Type B pancreatic cell (in vitro differentiated cells): ENCODE data around the gene WNT9B. TPM values are rescaled to one million over a fixed set of nuclear protein-coding genes. Genes with fewer than 3 reads are reported as not detected.
A peak's percentile ranks its signal among the peaks of the same experiment; 100 is the strongest.

Experiments
- DNase-seq: peaks from one replicate; pipeline ENCODE4 v3.0.0; 2021; ENCODE audit warnings: mixed read lengths; ENCODE audit not compliant: unreplicated experiment; ENCODE audit errors: extremely low spot score
- H3K27ac Mint-ChIP-seq: 2 replicates; pipeline ENCODE4 v1.8.0; 2021; ENCODE audit warnings: mild to moderate bottlenecking, mixed read lengths
- H3K27me3 Mint-ChIP-seq: 2 replicates; pipeline ENCODE4 v1.8.0; 2021; ENCODE audit warnings: mixed read lengths
- H3K36me3 Mint-ChIP-seq: 2 replicates; pipeline ENCODE4 v1.8.0; 2021; ENCODE audit warnings: mixed read lengths
- H3K4me1 Mint-ChIP-seq: one replicate; pipeline ENCODE4 v1.8.0; 2021; ENCODE audit warnings: mixed read lengths; ENCODE audit not compliant: unreplicated experiment
- H3K4me3 Mint-ChIP-seq: 2 replicates; pipeline ENCODE4 v1.8.0; 2021; ENCODE audit warnings: mild to moderate bottlenecking, mixed read lengths
- H3K9me3 Mint-ChIP-seq: 2 replicates; pipeline ENCODE4 v1.8.0; 2021; ENCODE audit warnings: mixed read lengths
- long read RNA-seq: library from polyadenylated mRNA; unstranded; transcript quantifications from one replicate; pipeline ENCODE4 v2.0.0, GENCODE V29; 2020
- total RNA-seq: library from RNA; stranded (reverse); gene quantifications from 2 replicates; pipeline ENCODE4 v1.2.1, GENCODE V29; 2021; ENCODE audit warnings: low replicate concordance
- TF ChIP-seq, protein P1 (sequence below): fragments of 200-600 bp; sonication (generic); conservative IDR thresholded peaks from 2 replicates; pipeline ENCODE4 v1.5.0; 2021; ENCODE audit warnings: antibody characterized with exemption, mild to moderate bottlenecking

WNT9B gene, protein sequence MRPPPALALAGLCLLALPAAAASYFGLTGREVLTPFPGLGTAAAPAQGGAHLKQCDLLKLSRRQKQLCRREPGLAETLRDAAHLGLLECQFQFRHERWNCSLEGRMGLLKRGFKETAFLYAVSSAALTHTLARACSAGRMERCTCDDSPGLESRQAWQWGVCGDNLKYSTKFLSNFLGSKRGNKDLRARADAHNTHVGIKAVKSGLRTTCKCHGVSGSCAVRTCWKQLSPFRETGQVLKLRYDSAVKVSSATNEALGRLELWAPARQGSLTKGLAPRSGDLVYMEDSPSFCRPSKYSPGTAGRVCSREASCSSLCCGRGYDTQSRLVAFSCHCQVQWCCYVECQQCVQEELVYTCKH
- 0.89 and 1.2 TPM in 2 replicates for total RNA-seq
- long read RNA-seq = 0 reads

DNA sequence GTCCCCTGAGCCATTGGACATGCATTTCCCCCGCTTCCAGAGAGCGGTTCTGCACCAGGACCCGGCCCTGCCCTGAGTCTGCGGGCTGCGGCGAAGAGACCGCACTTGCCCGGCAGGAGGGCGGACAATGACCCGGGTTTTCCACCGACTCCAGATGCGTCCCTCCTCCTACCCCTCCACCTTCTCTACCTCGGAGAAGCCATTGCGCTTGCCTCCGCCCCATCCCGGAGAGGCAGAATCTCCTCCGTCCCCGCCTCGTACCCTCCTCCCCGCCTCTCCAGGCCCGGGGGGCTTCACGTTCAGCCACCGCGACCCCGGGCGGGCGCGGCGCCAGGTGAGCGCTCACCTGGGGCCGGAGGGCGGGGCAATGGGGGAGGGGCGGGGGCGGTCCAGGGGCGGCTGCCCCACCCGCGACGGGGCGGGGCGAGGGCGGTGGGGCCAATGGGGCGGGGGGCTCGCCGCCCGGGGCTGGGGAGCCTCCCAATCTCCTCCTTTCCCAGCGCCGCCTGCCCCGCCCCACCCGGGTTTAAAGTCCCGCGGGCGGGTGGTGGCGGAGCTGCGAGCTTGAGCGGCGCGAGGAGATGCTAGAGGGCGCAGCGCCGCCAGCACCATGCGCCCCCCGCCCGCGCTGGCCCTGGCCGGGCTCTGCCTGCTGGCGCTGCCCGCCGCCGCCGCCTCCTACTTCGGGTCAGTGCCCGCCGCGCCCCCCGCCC is at the start of gene WNT9B:
TSS of gene WNT9B (plus strand) at position 555 of the 713 bp plus-strand sequence. CDS start at position 611, 56 bp downstream.
- peak within 1 kb of the TSS; percentile 87 for H3K4me3 Mint-ChIP-seq
- DNase-seq = no peak
- no peaks in the 10 kb centered on the region for H3K36me3 Mint-ChIP-seq
- peaks cover 5% of the 10 kb centered on the region for H3K4me1 Mint-ChIP-seq
- TF ChIP-seq, protein P1, sequence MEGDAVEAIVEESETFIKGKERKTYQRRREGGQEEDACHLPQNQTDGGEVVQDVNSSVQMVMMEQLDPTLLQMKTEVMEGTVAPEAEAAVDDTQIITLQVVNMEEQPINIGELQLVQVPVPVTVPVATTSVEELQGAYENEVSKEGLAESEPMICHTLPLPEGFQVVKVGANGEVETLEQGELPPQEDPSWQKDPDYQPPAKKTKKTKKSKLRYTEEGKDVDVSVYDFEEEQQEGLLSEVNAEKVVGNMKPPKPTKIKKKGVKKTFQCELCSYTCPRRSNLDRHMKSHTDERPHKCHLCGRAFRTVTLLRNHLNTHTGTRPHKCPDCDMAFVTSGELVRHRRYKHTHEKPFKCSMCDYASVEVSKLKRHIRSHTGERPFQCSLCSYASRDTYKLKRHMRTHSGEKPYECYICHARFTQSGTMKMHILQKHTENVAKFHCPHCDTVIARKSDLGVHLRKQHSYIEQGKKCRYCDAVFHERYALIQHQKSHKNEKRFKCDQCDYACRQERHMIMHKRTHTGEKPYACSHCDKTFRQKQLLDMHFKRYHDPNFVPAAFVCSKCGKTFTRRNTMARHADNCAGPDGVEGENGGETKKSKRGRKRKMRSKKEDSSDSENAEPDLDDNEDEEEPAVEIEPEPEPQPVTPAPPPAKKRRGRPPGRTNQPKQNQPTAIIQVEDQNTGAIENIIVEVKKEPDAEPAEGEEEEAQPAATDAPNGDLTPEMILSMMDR = no peak
- H3K27ac Mint-ChIP-seq = no peak within 1 kb of the TSS
- H3K27me3 Mint-ChIP-seq = peaks cover 81% of the 10 kb centered on the region
- H3K9me3 Mint-ChIP-seq = no peaks in the 10 kb centered on the region

DNA sequence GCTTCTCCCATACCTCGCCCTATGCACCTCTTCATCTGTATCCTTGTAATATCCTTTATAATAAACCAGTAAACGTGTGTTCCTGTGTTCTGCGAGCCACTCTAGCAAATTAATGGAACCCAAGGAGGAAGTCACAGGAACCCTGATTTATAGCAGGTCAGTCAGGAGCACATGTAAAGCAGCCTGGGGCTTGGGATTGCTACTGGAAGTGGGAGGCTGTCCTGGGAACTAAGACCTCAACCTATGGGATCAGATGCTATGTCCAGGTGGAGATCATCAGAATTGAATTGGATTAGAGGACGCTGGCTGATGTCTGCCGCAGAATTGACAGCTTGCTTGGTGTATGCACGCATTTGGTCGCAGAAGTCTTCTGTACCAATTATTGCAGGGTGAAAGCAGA is 48.6 kb upstream of the WNT9B start:
- Mint-ChIP-seq H3K27ac (no peak overlapping the region), H3K4me1 (peaks cover 4% of the 10 kb centered on the region), H3K4me3 (no peak overlapping the region), H3K36me3 (peaks cover 4% of the 10 kb centered on the region), H3K9me3 (peaks cover 4% of the 10 kb centered on the region), H3K27me3 (no peaks in the 10 kb centered on the region)
- TF ChIP-seq, protein P1 = no peak
- no peak for DNase-seq

DNA sequence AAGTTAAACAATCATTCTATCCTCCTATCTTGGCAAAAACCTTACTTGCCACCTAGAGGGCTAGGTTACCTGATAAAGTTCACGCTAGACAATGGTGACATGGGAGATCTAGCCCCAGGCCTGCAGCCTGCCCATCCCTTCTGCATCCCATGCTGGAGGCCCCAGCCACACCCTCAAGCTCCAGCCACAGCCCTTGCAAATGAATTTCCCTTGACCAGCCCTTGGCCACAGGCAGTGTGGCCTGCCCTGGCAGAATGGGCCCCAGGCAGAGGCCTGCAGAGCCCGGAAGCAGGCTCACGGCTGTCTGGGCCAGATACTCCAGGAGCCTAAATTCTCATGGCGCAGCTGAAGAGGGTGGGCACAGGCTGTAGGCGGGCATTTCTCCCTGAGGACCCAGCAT is 47.8 kb upstream of the WNT9B start:
- peaks cover 4% of the 10 kb centered on the region for H3K9me3 Mint-ChIP-seq

DNA sequence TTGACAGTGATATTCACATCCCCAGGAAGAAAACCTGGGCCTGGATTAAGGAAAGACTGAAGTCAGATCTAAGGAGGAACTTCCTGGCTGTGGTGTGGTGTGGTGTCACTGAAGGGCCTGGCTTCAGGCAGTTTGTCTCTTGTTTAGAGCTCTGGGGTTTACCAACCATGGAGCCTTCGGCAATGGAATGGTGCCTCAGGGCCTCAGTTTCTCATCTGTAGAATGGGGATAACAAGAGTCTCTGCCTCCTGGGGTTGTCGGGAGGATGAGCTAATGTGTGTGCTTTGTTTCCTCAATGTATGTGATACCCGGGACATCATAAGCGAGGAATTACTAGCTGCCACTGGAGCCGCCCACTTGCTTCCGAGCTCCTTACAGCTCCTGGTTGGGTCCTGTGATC is 45.6 kb upstream of the WNT9B start:
- Mint-ChIP-seq H3K27me3 (no peaks in the 10 kb centered on the region), H3K4me3 (no peak overlapping the region), H3K9me3 (peaks cover 4% of the 10 kb centered on the region), H3K36me3 (peaks cover 4% of the 10 kb centered on the region), H3K27ac (no peak overlapping the region), H3K4me1 (peaks cover 22% of the 10 kb centered on the region)
- TF ChIP-seq, protein P1 = no peak
- DNase-seq = no peak

More for the DNA sequence above, 47.8 kb upstream of the WNT9B start:
- Mint-ChIP-seq H3K27me3 (no peaks in the 10 kb centered on the region), H3K4me1 (peaks cover 9% of the 10 kb centered on the region), H3K36me3 (peaks cover 4% of the 10 kb centered on the region), H3K4me3 (no peak overlapping the region), H3K27ac (peak overlapping the region; percentile 21)
- no peak for DNase-seq
- TF ChIP-seq, protein P1 = no peak

DNA sequence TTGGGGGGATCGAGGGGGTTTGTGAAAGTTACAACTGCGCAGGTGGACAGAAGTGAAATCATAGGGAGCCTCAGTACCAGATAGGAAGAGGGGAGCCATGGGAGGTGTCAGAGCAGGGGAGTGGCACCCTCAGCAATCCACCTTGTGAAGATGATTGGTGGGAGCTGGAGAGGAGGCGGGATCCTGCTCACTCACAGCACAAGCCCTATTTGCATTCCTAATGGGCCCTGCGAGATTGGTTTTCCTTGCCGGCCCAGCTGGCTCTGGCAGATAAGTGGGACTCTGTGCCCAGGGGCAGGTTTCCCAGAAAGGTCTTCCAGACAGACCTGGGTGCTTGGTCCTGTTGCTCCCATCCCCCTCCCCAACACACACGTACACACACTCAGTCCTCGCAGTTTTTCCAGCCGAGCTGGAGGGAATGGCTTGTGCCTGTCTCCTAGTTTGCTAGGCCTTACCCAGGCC is 42.2 kb upstream of the WNT9B start:
- Mint-ChIP-seq H3K9me3 (peaks cover 4% of the 10 kb centered on the region), H3K36me3 (peaks cover 8% of the 10 kb centered on the region), H3K4me1 (peaks cover 49% of the 10 kb centered on the region), H3K27me3 (peaks cover 6% of the 10 kb centered on the region), H3K4me3 (no peak overlapping the region), H3K27ac (peak overlapping the region; percentile 11)
- TF ChIP-seq, protein P1 = no peak
- no peak for DNase-seq
